ENCODE results near the gene C6orf132. TPM values are rescaled to one million over a fixed set of nuclear protein-coding genes. Genes with fewer than 3 reads are reported as not detected.

C6orf132 gene
- total RNA-seq, 1 donor from 2014 or later = 0.23 TPM

DNA sequence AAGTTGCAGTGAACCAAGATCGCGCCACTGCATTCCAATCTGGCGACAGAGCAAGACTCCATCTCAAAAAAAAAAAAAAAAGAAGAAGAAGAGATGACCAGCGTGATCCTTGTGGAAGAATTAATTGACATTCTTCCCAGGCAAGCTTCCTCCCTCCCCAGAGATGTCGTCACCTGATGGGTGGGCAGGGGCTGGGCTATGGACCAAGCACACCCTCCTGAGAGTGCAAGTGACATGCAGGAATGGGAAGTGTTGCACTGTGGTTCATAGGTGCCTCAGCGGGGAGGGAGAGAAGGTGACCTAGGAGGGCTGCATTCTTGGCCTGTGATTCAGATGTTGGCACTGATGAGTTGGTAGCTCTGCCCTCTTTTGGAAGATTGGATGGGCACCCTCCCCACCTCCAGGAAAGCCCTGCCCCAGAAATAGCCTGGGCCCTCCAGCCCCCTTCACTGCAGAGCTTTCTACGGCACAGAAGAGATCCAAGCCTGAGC lies 54.3 kb downstream of the C6orf132 start:
- no peaks in the 10 kb centered on the region for H3K9me3 Mint-ChIP-seq

DNA sequence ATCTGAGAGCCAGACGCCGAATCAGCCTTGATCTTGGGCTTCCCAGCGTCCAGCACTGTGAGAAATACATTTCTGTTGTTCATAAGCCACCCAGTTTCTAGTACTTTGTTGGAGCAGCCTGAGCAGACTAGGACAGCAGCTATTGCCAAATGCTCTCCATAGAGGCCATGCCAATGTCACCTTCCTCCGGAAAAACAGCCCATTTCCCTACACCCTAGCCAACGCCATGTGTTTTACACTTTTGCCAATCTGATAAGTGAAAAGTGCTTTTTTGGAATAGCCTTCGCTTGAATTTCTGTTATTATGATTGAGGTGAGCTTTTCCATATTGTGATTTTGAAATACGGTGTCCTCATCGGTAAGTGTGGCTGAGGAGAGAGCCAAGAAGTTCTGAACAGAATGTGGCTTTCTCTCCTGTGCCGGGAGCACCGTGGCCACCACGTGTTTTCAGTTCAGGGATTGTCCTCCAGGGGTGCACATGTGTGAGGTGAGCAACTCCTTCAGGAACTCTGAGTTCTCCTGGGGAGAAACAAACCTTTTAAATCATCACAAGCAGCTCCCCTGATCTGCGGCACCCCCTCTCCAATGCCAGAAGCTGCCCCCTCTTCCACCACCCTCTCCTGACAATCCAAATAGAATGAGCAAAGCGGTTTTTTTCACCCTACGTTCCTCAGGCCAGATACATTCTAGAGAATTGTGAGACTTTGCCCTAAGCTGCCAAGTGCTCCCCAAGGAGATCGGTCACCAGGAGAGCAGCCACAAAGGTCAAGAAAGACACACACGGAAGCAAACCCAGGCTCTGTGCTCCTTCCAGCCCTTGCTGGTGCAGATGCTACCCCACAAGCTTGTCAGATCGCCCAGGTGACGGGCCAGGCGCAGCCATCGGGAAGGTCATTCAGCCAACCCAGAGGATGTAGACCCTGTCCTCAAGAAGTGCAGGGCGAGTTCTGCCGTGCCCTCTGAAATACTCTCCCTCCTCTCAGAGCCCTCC lies 56.1 kb downstream of the C6orf132 start:
- intact Hi-C loops (cut with micrococcal nuclease) = no loop called here
- no peak overlapping the region for H3K27ac Mint-ChIP-seq
- H3K36me3 Mint-ChIP-seq (ENCODE audit: low read depth) = no peaks in the 10 kb centered on the region
- H3K27me3 Mint-ChIP-seq (ENCODE audit: low read depth) = no peaks in the 10 kb centered on the region
- no peak overlapping the region for H3K4me3 Mint-ChIP-seq (ENCODE audit: low read depth)
- no peak for DNase-seq (ENCODE audit: low spot score)
- no peaks in the 10 kb centered on the region for H3K4me1 Mint-ChIP-seq (ENCODE audit: low read depth)
- H3K9me3 Mint-ChIP-seq = no peaks in the 10 kb centered on the region

More for the DNA sequence above, 54.3 kb downstream of the C6orf132 start:
- H3K27ac Mint-ChIP-seq = no peak overlapping the region
- no peaks in the 10 kb centered on the region for H3K4me1 Mint-ChIP-seq (ENCODE audit: low read depth)
- H3K27me3 Mint-ChIP-seq (ENCODE audit: low read depth) = no peaks in the 10 kb centered on the region
- no peak overlapping the region for H3K4me3 Mint-ChIP-seq (ENCODE audit: low read depth)
- no peaks in the 10 kb centered on the region for H3K36me3 Mint-ChIP-seq (ENCODE audit: low read depth)
- intact Hi-C loops (cut with micrococcal nuclease) = no loop called here
- no peak for DNase-seq (ENCODE audit: low spot score)

DNA sequence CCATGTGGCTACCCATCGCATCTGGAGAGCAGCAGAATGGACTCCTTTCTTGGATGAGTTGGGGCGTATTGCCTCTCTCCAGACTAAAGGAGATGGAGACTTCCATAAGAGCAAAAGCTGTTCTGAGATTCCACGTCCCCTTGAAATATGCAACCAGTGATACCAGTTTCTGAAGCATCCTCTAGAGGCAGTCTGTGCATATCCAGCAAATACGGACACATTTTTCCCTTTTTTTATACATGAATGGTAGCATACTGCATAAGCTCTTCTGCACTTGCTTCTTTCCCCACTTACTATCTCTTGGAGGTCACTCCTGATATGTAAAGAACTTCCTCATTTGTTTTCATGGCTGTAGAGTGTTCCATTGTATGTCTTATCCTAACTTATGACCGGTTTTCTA lies 57.5 kb downstream of the C6orf132 start:
- H3K9me3 Mint-ChIP-seq = no peaks in the 10 kb centered on the region
- H3K36me3 Mint-ChIP-seq (ENCODE audit: low read depth) = peaks cover 3% of the 10 kb centered on the region
- no peak for DNase-seq (ENCODE audit: low spot score)
- H3K4me3 Mint-ChIP-seq (ENCODE audit: low read depth) = no peak overlapping the region
- no peak overlapping the region for H3K27ac Mint-ChIP-seq
- intact Hi-C loops (cut with micrococcal nuclease) = no loop called here
- H3K27me3 Mint-ChIP-seq (ENCODE audit: low read depth) = no peaks in the 10 kb centered on the region
- H3K4me1 Mint-ChIP-seq (ENCODE audit: low read depth) = no peaks in the 10 kb centered on the region

DNA sequence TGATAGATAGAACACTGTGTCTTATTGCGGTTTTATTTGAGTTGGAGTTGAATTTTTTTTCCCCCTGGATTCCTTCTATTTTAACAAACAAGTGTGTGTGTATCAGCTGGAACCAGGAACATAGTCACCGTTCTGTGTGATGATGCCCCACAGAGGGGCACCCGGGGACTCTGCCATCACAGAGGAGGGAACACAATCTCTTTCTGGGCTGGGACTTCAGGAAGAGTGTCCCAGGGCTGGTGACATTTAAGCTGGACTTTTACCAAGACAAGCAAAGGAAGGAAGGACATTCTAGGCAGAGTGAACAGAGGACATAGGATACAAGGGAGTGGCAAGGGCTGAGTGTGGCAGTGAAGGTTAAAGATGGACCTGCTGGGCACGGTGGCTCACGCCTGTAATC lies 58.9 kb downstream of the C6orf132 start:
- H3K4me1 Mint-ChIP-seq (ENCODE audit: low read depth) = no peaks in the 10 kb centered on the region
- H3K9me3 Mint-ChIP-seq = no peaks in the 10 kb centered on the region
- H3K4me3 Mint-ChIP-seq (ENCODE audit: low read depth) = no peak overlapping the region
- peaks cover 7% of the 10 kb centered on the region for H3K36me3 Mint-ChIP-seq (ENCODE audit: low read depth)
- H3K27me3 Mint-ChIP-seq (ENCODE audit: low read depth) = no peaks in the 10 kb centered on the region
- no peak for DNase-seq (ENCODE audit: low spot score)
- intact Hi-C loops (cut with micrococcal nuclease) = no loop called here
- H3K27ac Mint-ChIP-seq = no peak overlapping the region

DNA sequence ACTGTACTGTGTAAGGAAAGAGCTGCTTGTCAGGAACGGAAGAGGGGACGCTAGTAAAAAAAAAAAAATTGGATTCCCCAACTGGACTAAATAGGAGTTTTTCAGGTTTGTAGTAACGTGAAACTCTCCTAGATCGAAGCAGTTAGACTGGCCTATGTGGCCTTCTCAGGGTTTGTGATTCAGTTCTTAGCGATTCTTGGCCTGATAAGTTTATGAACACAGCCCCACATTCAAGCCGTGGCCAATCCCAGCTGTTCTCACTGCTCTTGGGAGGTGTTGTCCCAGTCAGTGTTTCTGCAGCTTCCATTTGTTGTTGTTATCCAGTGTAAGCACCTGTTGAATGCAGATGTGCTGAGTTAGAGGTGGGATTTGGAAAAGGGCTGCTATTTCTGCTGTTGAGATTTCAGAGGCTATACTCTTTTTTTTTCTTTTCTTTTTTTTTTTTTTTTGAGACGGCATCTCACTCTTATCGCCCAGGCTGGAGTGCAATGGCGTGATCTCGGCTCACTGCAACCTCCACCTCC lies 62.4 kb downstream of the C6orf132 start:
- no peak overlapping the region for H3K27ac Mint-ChIP-seq
- intact Hi-C loops (cut with micrococcal nuclease) = no loop called here
- DNase-seq (ENCODE audit: low spot score) = no peak
- H3K4me1 Mint-ChIP-seq (ENCODE audit: low read depth) = no peaks in the 10 kb centered on the region
- H3K9me3 Mint-ChIP-seq = no peaks in the 10 kb centered on the region
- H3K4me3 Mint-ChIP-seq (ENCODE audit: low read depth) = no peak overlapping the region
- no peaks in the 10 kb centered on the region for H3K27me3 Mint-ChIP-seq (ENCODE audit: low read depth)
- H3K36me3 Mint-ChIP-seq (ENCODE audit: low read depth) = peaks cover 30% of the 10 kb centered on the region

DNA sequence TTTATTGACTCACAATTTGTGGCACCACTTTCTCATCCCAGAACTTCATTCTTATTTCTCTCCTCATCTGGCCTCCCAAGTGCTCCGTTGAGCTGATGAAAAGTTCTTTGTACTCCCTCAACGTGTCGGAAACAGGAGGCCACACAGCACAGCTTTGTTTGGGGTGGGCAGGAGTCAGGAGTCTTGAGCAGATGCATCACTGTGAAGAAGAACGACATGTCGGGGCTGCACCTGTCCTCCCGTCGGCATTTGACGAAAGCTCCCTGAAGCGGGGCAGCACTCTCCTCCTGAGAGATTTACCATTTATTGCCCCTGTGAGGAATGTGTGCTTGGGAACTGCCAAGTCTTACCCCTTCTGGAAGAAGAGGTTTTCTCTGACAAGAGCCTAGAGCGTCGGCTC lies 64.0 kb downstream of the C6orf132 start:
- Mint-ChIP-seq H3K27ac (no peak overlapping the region), H3K9me3 (no peaks in the 10 kb centered on the region)
- intact Hi-C loops (cut with micrococcal nuclease) = no loop called here

DNA sequence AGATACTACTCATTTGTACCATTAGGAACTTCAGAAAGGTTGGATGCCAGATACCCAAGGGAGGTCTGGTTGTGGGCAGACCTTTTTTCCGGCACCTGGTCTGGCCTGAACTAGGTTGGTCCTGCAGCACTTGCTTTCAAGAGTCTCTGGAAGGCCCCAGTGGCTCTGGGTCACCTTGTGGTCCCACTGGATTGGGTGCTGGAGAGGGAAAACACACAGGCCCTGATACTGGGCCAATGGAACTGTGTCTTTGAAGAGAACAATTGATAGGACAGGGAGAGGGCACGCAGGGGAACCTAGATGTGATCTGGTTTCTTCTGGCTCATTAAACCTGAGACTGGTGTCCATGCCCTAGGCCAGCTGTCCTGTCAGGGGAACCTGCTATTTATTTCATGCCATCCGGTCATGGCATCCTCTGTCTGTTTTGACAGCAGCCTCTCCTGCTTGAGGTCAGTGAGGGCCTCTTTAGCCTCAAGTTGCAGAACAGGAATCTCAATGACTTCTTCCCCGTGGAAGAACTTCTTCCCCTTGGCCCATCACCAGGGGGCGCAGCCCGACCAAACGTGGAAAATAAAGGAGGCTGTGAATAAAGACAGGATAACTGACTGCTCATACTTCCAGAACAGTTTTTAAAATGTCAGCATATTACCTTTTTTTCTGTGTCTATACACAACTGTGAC lies 67.1 kb downstream of the C6orf132 start:
- Mint-ChIP-seq H3K27ac (no peak overlapping the region), H3K27me3 (ENCODE audit: low read depth) (no peaks in the 10 kb centered on the region), H3K4me1 (ENCODE audit: low read depth) (no peaks in the 10 kb centered on the region), H3K36me3 (ENCODE audit: low read depth) (peaks cover 53% of the 10 kb centered on the region), H3K9me3 (no peaks in the 10 kb centered on the region), H3K4me3 (ENCODE audit: low read depth) (no peak overlapping the region)
- peak; percentile 46 for DNase-seq (ENCODE audit: low spot score)
- intact Hi-C loops (cut with micrococcal nuclease) = loop anchor here (1.0 kb wide), 2 partner anchors 29 to 91 kb away; no protein-coding TSS in a partner anchor

More for the DNA sequence above, 64.0 kb downstream of the C6orf132 start:
- Mint-ChIP-seq H3K27me3 (ENCODE audit: low read depth) (no peaks in the 10 kb centered on the region), H3K4me3 (ENCODE audit: low read depth) (no peak overlapping the region), H3K36me3 (ENCODE audit: low read depth) (peaks cover 42% of the 10 kb centered on the region), H3K4me1 (ENCODE audit: low read depth) (no peaks in the 10 kb centered on the region)
- DNase-seq (ENCODE audit: low spot score) = no peak

DNA sequence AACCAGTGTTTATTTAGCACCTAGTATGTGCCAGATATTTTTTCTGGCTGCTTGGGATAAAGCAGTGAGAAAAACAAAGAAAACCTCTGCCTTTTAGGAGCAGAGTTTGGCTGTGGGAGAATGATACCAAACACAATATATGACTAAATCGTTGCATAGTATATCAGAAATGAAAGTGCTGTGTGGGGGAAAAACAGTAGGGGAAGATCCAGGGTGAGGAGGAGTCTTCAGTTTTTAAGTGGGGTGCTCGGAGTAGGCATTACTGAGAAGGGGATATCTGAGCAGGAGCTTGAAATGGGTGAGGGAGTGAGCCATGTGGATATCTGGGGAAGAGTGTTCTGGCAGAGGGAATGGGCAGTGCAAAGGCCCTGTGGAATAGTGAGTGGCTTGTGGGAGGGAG lies 69.1 kb downstream of the C6orf132 start:
- DNase-seq (ENCODE audit: low spot score) = no peak
- no peak overlapping the region for H3K27ac Mint-ChIP-seq
- intact Hi-C loops (cut with micrococcal nuclease) = no loop called here
- H3K36me3 Mint-ChIP-seq (ENCODE audit: low read depth) = peaks cover 47% of the 10 kb centered on the region
- H3K9me3 Mint-ChIP-seq = no peaks in the 10 kb centered on the region
- no peaks in the 10 kb centered on the region for H3K27me3 Mint-ChIP-seq (ENCODE audit: low read depth)
- H3K4me1 Mint-ChIP-seq (ENCODE audit: low read depth) = no peaks in the 10 kb centered on the region
- no peak overlapping the region for H3K4me3 Mint-ChIP-seq (ENCODE audit: low read depth)

DNA sequence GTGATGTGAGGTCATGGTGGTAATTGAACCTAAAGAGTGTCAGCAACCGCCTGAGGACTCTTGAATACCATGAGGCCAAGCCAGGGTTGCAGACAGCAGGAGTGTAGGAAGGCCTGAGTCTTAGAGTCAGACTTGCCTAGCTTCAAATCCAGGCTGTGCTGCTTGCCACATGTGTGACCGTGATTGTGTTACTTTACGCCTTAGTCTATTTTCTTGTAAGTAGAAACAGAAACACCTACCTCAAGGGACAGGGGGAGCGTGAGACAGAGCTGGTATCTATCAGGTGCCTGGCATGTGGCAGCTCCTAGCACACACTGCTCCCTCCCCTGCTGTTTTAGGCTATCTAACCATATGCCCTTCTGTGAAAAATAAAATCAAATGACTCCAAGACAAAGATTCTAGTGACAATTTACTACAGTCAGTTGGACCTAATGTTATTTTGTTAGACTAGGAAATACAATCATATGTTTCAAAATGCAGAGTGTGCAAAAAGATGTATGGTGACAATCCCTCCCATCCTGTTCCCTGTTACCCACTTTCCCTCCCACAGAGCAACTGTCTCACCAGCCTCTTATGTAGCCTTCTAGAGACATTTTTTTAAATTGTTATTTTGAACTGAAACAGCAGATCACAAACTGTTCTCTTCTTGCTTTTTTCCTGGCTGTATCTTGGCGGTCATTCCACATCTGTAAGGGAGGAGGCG lies 70.4 kb downstream of the C6orf132 start:
- Mint-ChIP-seq H3K36me3 (ENCODE audit: low read depth) (peaks cover 36% of the 10 kb centered on the region), H3K27me3 (ENCODE audit: low read depth) (no peaks in the 10 kb centered on the region), H3K4me1 (ENCODE audit: low read depth) (no peaks in the 10 kb centered on the region), H3K27ac (no peak overlapping the region), H3K4me3 (ENCODE audit: low read depth) (no peak overlapping the region), H3K9me3 (no peaks in the 10 kb centered on the region)
- intact Hi-C loops (cut with micrococcal nuclease) = no loop called here
- no peak for DNase-seq (ENCODE audit: low spot score)

DNA sequence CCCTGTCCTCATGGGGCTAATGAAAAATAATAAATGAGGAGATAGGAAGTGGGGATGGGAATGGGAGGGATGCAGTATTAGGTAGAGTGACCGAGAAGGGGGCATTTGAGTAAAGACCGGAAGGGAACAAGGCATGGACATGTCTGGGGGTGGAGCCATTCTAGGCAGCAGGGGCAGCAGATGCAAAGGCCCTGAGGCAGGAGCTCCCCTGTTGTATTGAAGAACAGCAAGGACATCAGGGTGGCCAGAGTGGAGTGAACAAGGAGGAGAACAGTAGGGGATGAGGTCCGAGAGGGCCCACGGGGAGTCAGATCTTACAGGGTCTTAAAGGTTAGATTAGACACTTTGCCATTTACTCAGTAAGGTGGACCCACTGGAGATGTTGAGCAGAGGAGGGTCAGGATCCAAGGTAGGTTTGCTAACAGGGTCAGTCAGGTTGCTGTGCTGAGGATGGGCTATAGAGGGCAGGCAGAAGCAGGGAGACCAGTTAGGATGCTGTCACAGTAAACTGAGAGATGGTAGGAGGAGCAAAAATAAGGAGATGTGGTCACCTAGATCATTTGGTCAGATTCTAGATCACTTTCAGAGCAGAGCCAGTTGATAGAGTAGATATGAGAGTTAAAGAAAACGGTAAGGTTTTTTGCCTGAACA lies 73.4 kb downstream of the C6orf132 start:
- Mint-ChIP-seq H3K27me3 (ENCODE audit: low read depth) (no peaks in the 10 kb centered on the region), H3K27ac (no peak overlapping the region), H3K4me3 (ENCODE audit: low read depth) (no peak overlapping the region), H3K4me1 (ENCODE audit: low read depth) (no peaks in the 10 kb centered on the region), H3K9me3 (no peaks in the 10 kb centered on the region), H3K36me3 (ENCODE audit: low read depth) (peaks cover 29% of the 10 kb centered on the region)
- no peak for DNase-seq (ENCODE audit: low spot score)
- intact Hi-C loops (cut with micrococcal nuclease) = no loop called here

DNA sequence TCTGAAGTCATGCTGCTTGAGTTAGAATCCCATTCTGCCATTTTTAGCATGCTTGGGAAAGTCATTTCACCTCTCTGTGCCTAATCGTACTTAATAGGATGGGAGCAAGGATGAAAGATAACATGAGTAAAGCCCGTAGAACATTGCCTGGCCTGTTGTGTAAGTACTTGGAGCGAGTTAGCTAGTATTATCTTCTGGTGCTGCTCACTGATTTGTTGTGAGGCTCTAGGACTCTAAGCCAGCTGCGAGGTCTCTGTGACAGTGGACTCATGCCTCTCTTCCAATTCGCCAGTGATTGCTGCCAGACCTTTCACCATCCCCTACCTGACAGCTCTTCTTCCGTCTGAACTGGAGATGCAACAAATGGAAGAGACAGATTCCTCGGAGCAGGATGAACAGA lies 74.2 kb downstream of the C6orf132 start:
- Mint-ChIP-seq H3K4me3 (ENCODE audit: low read depth) (no peak overlapping the region), H3K36me3 (ENCODE audit: low read depth) (peaks cover 29% of the 10 kb centered on the region), H3K4me1 (ENCODE audit: low read depth) (no peaks in the 10 kb centered on the region), H3K27me3 (ENCODE audit: low read depth) (no peaks in the 10 kb centered on the region), H3K27ac (no peak overlapping the region), H3K9me3 (no peaks in the 10 kb centered on the region)
- no peak for DNase-seq (ENCODE audit: low spot score)
- intact Hi-C loops (cut with micrococcal nuclease) = no loop called here

DNA sequence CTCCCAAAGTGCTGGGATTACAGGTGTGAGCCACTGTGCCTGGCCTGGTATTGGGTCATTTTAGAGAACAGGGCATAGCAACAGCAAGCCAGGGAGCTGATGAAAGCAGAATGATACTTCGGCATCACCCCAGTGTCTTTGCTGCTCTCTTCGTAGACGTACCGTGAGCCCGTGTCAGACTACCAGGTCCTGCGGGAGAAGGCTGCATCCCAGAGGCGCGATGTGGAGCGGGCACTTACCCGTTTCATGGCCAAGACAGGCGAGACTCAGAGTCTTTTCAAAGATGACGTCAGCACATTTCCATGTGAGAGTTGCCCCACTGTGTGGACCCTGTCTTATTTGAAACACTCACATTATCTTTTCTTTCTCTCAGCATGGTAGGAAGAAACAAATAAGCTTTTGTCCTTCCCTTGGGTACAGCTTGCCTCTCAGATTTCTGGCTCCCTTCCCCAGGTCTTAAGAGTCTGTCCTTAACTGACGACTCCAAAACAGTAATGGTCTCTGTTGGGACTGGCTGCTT lies 76.2 kb downstream of the C6orf132 start:
- Mint-ChIP-seq H3K27ac (no peak overlapping the region), H3K4me3 (ENCODE audit: low read depth) (no peak overlapping the region), H3K9me3 (no peaks in the 10 kb centered on the region), H3K4me1 (ENCODE audit: low read depth) (no peaks in the 10 kb centered on the region), H3K27me3 (ENCODE audit: low read depth) (no peaks in the 10 kb centered on the region), H3K36me3 (ENCODE audit: low read depth) (peaks cover 30% of the 10 kb centered on the region)
- intact Hi-C loops (cut with micrococcal nuclease) = no loop called here
- no peak for DNase-seq (ENCODE audit: low spot score)
